A549 (cell line): Measurements from ENCODE around the gene CRBN. TPM values are rescaled to one million over a fixed set of nuclear protein-coding genes. Genes with fewer than 3 reads are reported as not detected.

Experiments
- ATAC-seq, 2 experiments: fragments of 200-7000 bp in 1 of 2; fragments of >200 bp in 1 of 2; cut with Nextera tagmentation in 1 of 2; cut with Tn5 transposase in 1 of 2; 3 replicates each; pipeline versions ENCODE4 v1.8.0 to v1.9.1; 2018 to 2020; ENCODE audit warnings: mild to moderate bottlenecking in 1 of 2, moderate library complexity in 1 of 2
- CTCF ChIA-PET: fragments of 300-600 bp; sonication (Branson Sonifier 250); formaldehyde crosslinking; extraction: SDS; loops from one replicate; lab custom pipeline; 2021; ENCODE audit warnings: antibody characterized with exemption, inconsistent platforms; lab: Yijun Ruan, JAX
- POLR2A ChIA-PET: fragments of 350-600 bp; formaldehyde crosslinking; extraction: SDS; loops from one replicate; lab custom pipeline; 2021; ENCODE audit warnings: antibody characterized with exemption, inconsistent platforms; lab: Yijun Ruan, JAX
- DNase-seq, 2 experiments: peaks; one replicate each; pipeline versions ENCODE4 v3.0.0 to v3.0.0-alpha.2; 2011 to 2016; ENCODE audit warnings: low read depth in 1 of 2, low spot score in 1 of 2
- FAIRE-seq: peaks from 2 replicates; lab custom pipeline; 2011; peaks lifted over from hg19 to GRCh38; lab: Jason Lieb, UNC
- H3K27ac ChIP-seq, 2 experiments: fragments of >200 bp; sonication (Bioruptor Twin); formaldehyde crosslinking; 3 replicates each; pipeline ENCODE4 v1.5.1; 2016 to 2017
- H3K4me1 ChIP-seq: fragments of >200 bp; sonication (Bioruptor Twin); formaldehyde crosslinking; 3 replicates; pipeline ENCODE4 v1.6.1; 2016
- H3K4me2 ChIP-seq: fragments of >200 bp; sonication (Bioruptor Twin); formaldehyde crosslinking; 3 replicates; pipeline ENCODE4 v1.6.1; 2016
- H3K4me3 ChIP-seq: fragments of >200 bp; sonication (Bioruptor Twin); formaldehyde crosslinking; 3 replicates; pipeline ENCODE4 v1.5.1; 2016
- H3K9me3 ChIP-seq: fragments of >200 bp; sonication (Bioruptor Twin); formaldehyde crosslinking; 3 replicates; pipeline ENCODE4 v1.6.1; 2016
- ATOH8 ChIP-seq: fragments of 250-450 bp; sonication (Bioruptor Pico); IDR thresholded peaks from 2 replicates; pipeline ENCODE4 v1.5.0; 2020; ENCODE audit warnings: low read depth, mild to moderate bottlenecking, moderate library complexity
- BCL3 ChIP-seq: fragments of >200 bp; sonication (Bioruptor Twin); formaldehyde crosslinking; IDR thresholded peaks from 3 replicates; pipeline ENCODE4 v1.6.1; 2016
- BHLHE40 ChIP-seq: IDR thresholded peaks from 2 replicates; pipeline ENCODE4 v1.6.1; 2012; ENCODE audit warnings: low read depth, low read length, inconsistent platforms
- CBX8 ChIP-seq: fragments of 200-600 bp; sonication (generic); IDR thresholded peaks from 2 replicates; pipeline ENCODE4 v1.6.1; 2016
- CEBPB ChIP-seq, 2 experiments: fragments of >200 bp in 1 of 2; sonication (Bioruptor Twin) in 1 of 2; formaldehyde crosslinking in 1 of 2; IDR thresholded peaks; 2 replicates each; pipeline ENCODE4 v1.6.1; 2012 to 2016
- CHD4 ChIP-seq: fragments of 200-600 bp; sonication (generic); IDR thresholded peaks from 2 replicates; pipeline ENCODE4 v1.6.1; 2016; ENCODE audit warnings: antibody characterized with exemption, mild to moderate bottlenecking, borderline replicate concordance
- FOSB ChIP-seq: fragments of 250-450 bp; sonication (Bioruptor Pico); IDR thresholded peaks from 2 replicates; pipeline ENCODE4 v1.5.0; 2020; ENCODE audit warnings: mild to moderate bottlenecking, moderate library complexity
- FOSL2 ChIP-seq, 2 experiments: fragments of 450-650 bp in 1 of 2; fragments of >200 bp in 1 of 2; sonication (Bioruptor Twin) in 1 of 2; formaldehyde crosslinking; IDR thresholded peaks; 2 replicates each; pipeline versions ENCODE4 v1.5.0 to v1.6.1; 2016 to 2020; ENCODE audit warnings: mild to moderate bottlenecking in 1 of 2, moderate library complexity in 1 of 2
- FOXS1 ChIP-seq: fragments of 250-450 bp; sonication (Bioruptor Pico); IDR thresholded peaks from 2 replicates; pipeline ENCODE4 v1.5.0; 2020; ENCODE audit warnings: mild to moderate bottlenecking, moderate library complexity
- GATA3 ChIP-seq: IDR thresholded peaks from 2 replicates; pipeline ENCODE4 v1.6.1; 2012; ENCODE audit warnings: borderline replicate concordance
- HDAC2 ChIP-seq: fragments of 200-600 bp; sonication (generic); IDR thresholded peaks from 2 replicates; pipeline ENCODE4 v1.6.1; 2016
- HES2 ChIP-seq: fragments of >200 bp; sonication (Bioruptor Twin); formaldehyde crosslinking; IDR thresholded peaks from 2 replicates; pipeline ENCODE4 v1.6.1; 2016
- HEYL ChIP-seq: fragments of 250-450 bp; sonication (Bioruptor Pico); IDR thresholded peaks from 2 replicates; pipeline ENCODE4 v1.8.0; 2021; ENCODE audit warnings: mild to moderate bottlenecking, moderate library complexity
- HOXB5 ChIP-seq: fragments of 250-450 bp; sonication (Bioruptor Pico); IDR thresholded peaks from 2 replicates; pipeline ENCODE4 v1.5.0; 2020; ENCODE audit warnings: mild to moderate bottlenecking, moderate library complexity
- JUN ChIP-seq, 2 experiments: fragments of >200 bp; sonication (Bioruptor Twin); formaldehyde crosslinking; IDR thresholded peaks; 2 replicates in 1 of 2; 3 replicates in 1 of 2; pipeline ENCODE4 v1.6.1; 2016 to 2017
- MAZ ChIP-seq: fragments of 150-350 bp; IDR thresholded peaks from 2 replicates; pipeline ENCODE4 v1.6.1; 2014; ENCODE audit warnings: antibody characterized with exemption, low read depth, low read length, borderline replicate concordance
- MYC ChIP-seq: IDR thresholded peaks from 2 replicates; pipeline ENCODE4 v1.6.1; 2012; ENCODE audit warnings: mild to moderate bottlenecking, inconsistent platforms, low read length, improper control_type of control experiment, borderline replicate concordance
- NPAS2 ChIP-seq: fragments of 250-450 bp; sonication (Bioruptor Pico); IDR thresholded peaks from 2 replicates; pipeline ENCODE4 v1.8.0; 2022; ENCODE audit warnings: mild to moderate bottlenecking, moderate library complexity, borderline replicate concordance
- PHF8 ChIP-seq: fragments of 200-600 bp; sonication (generic); IDR thresholded peaks from 2 replicates; pipeline ENCODE4 v1.6.1; 2016; ENCODE audit warnings: low read depth, mild to moderate bottlenecking, antibody characterized with exemption, moderate library complexity, borderline replicate concordance
- RCOR1 ChIP-seq: fragments of 150-350 bp; IDR thresholded peaks from 2 replicates; pipeline ENCODE4 v1.6.1; 2014; ENCODE audit warnings: antibody characterized with exemption, low read length, low read depth
- REST ChIP-seq: fragments of 200-600 bp; sonication (generic); IDR thresholded peaks from 2 replicates; pipeline ENCODE4 v1.6.1; 2016; ENCODE audit warnings: antibody characterized with exemption, mild to moderate bottlenecking, moderate library complexity
- RNF2 ChIP-seq: fragments of 200-600 bp; sonication (generic); IDR thresholded peaks from 2 replicates; pipeline ENCODE4 v1.6.1; 2016; ENCODE audit warnings: low read depth, mild to moderate bottlenecking, antibody characterized with exemption, moderate library complexity, borderline replicate concordance
- SMC3 ChIP-seq: fragments of >200 bp; sonication (Bioruptor Twin); formaldehyde crosslinking; IDR thresholded peaks from 3 replicates; pipeline ENCODE4 v1.6.1; 2018; ENCODE audit warnings: inconsistent platforms
- WGBS: methylation state at CpG from one replicate; pipeline ENCODE4 v1.1.6; 2017; ENCODE audit errors: missing lambda C conversion rate; 5-methylcytosine and 5-hydroxymethylcytosine counted together
- polyA plus RNA-seq, 4 experiments: library from polyadenylated mRNA; depleted of rRNA in 3 of 4; stranded (reverse); fragments of >200 nt; fragmentation: RNase III in 1 of 4; extraction: RNeasy Plus Mini Kit Qiagen cat#74134 plus additional on column Dnase treatment in 1 of 4; gene quantifications; 2 replicates in 3 of 4; 3 replicates in 1 of 4; pipeline ENCODE4 v1.2.3, GENCODE V29; 2011 to 2017
- TF ChIP-seq, protein P1 (sequence below): fragments of 250-450 bp; sonication (Bioruptor Pico); IDR thresholded peaks from 2 replicates; pipeline ENCODE4 v1.5.0; 2021; ENCODE audit warnings: mild to moderate bottlenecking, moderate library complexity, borderline replicate concordance
- TF ChIP-seq, protein P2 (sequence below): IDR thresholded peaks from 2 replicates; pipeline ENCODE4 v1.6.1; 2012; ENCODE audit warnings: low read depth, borderline replicate concordance

CRBN gene
- polyA plus RNA-seq, 2 of the 4 experiments (the other 2 are of a cell fraction) = 21.8 to 41.0 TPM

DNA sequence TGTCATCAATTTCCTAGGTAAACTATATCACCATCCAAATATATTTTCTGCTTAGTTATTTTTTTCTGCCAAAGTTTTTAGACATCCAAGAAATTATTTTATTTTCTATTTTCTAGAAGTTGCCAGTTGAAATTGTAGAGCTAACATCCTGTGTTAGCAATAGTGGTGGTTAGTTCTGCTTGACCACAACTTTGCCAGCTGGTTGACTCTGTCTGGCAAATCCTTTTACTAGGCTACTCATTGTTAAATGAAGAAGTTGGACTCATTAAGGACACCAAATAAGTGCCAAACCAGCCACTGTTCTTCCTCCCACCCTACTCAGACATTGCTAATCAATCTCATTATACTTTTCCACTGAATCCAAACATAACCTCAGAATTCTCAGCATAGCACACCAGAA, 15.4 kb upstream of the CRBN start:
- no peak for FAIRE-seq
- POLR2A ChIA-PET = no interaction called here
- Histone ChIP-seq H3K4me2 (no peak overlapping the region), H3K4me3 (no peak overlapping the region), H3K4me1 (no peaks in the 10 kb centered on the region), H3K27ac (no peak overlapping the region), H3K9me3 (no peaks in the 10 kb centered on the region)
- TF ChIP-seq MAZ (no peak), GATA3 (no peak), ATOH8 (CRISPR knock-in tag) (no peak), FOXS1 (CRISPR knock-in tag) (no peak), JUN (IDR thresholded peaks at IDR 0.05) (no peak), CEBPB (IDR thresholded peaks at IDR 0.05) (no peak)
- TF ChIP-seq, protein P1, sequence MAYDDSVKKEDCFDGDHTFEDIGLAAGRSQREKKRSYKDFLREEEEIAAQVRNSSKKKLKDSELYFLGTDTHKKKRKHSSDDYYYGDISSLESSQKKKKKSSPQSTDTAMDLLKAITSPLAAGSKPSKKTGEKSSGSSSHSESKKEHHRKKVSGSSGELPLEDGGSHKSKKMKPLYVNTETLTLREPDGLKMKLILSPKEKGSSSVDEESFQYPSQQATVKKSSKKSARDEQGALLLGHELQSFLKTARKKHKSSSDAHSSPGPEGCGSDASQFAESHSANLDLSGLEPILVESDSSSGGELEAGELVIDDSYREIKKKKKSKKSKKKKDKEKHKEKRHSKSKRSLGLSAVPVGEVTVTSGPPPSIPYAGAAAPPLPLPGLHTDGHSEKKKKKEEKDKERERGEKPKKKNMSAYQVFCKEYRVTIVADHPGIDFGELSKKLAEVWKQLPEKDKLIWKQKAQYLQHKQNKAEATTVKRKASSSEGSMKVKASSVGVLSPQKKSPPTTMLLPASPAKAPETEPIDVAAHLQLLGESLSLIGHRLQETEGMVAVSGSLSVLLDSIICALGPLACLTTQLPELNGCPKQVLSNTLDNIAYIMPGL (CRISPR knock-in tag) = no peak
- CTCF ChIA-PET = no interaction called here
- ATAC-seq = no peak
- DNase-seq = no peak

GRCh38 chr3:3192286-3192675, 12.8 kb upstream of the CRBN start:
- ATAC-seq = no peak
- H3K4me1 ChIP-seq = no peaks in the 10 kb centered on the region
- no peaks in the 10 kb centered on the region for H3K9me3 ChIP-seq
- WGBS = 0% methylated on average over 2 of the region's 2 CpGs
- CTCF ChIA-PET = interaction anchor here (0.7 to 5.5 kb wide), 2 partner anchors 9 to 20 kb away, joined by 3 to 24 read pairs; no protein-coding TSS in a partner anchor
- H3K4me2 ChIP-seq = no peak overlapping the region
- POLR2A ChIA-PET = no interaction called here
- no peak for DNase-seq
- no peak for FAIRE-seq
- no peak overlapping the region for H3K4me3 ChIP-seq
- TF ChIP-seq RCOR1 = no peak
- TF ChIP-seq CHD4 = no peak
- TF ChIP-seq SMC3 = no peak
- no peak for TF ChIP-seq CBX8
- no peak for TF ChIP-seq FOSB (CRISPR knock-in tag)
- no peak for TF ChIP-seq FOSL2 (IDR thresholded peaks at IDR 0.05)
- TF ChIP-seq FOSL2 (CRISPR knock-in tag; IDR thresholded peaks at IDR 0.05) = no peak
- no peak for TF ChIP-seq MYC
- no peak for TF ChIP-seq HDAC2
- no peak for TF ChIP-seq BHLHE40
- TF ChIP-seq NPAS2 (CRISPR knock-in tag) = no peak
- no peak for TF ChIP-seq HEYL (CRISPR knock-in tag)
- TF ChIP-seq BCL3 = no peak
- H3K27ac ChIP-seq = no peak overlapping the region

DNA sequence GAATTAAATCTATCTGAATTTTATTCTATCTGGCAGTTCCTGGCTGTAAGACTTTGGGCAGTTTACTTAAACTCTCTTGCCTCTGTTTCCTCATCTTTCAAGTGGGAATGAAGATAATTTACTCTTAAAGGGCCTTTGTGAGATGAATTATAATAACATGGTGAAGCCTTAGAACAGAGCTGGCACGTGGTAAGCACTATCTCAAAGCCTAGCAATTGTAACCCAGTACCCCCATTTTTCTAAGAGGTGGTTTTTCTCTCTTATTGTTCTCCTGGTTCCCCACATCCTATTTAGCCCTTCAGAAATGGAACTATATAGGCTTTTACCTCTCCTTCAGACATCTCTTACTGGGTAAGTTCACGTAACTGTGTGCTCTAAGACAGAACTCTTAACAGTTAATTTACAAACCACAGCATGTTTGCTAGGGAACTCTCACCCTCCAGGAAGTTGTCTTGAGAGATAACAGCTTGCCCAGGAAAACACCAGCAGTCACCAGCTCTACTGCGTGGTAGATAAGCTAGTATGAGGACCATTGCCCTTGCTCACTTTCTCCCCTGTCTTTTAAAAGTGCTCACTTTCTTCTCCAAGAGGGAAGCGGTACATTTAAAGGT, 12.3 kb upstream of the CRBN start:
- FAIRE-seq (no peak), ATAC-seq (no peak), DNase-seq (no peak)
- POLR2A ChIA-PET = no interaction called here
- TF ChIP-seq, protein P2, sequence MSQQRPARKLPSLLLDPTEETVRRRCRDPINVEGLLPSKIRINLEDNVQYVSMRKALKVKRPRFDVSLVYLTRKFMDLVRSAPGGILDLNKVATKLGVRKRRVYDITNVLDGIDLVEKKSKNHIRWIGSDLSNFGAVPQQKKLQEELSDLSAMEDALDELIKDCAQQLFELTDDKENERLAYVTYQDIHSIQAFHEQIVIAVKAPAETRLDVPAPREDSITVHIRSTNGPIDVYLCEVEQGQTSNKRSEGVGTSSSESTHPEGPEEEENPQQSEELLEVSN = no peak
- TF ChIP-seq PHF8 = no peak
- no peak for TF ChIP-seq REST
- TF ChIP-seq HOXB5 (CRISPR knock-in tag) = no peak
- TF ChIP-seq HES2 = no peak
- no peak for TF ChIP-seq RNF2
- H3K4me2 ChIP-seq = no peak overlapping the region
- peaks cover 2% of the 10 kb centered on the region; the same call in 1 of the 3 replicates for H3K9me3 ChIP-seq
- CTCF ChIA-PET = interaction anchor here (5.5 kb wide), 1 partner anchor 9 kb away, joined by 24 read pairs; no protein-coding TSS in a partner anchor
- H3K27ac ChIP-seq = no peak overlapping the region
- no peaks in the 10 kb centered on the region for H3K4me1 ChIP-seq
- H3K4me3 ChIP-seq = no peak overlapping the region
- WGBS = 9% methylated on average over 4 of the region's 4 CpGs
